Transverse colon (tissue), 4 donors: ENCODE data around the gene SMAD5. TPM values are rescaled to one million over a fixed set of nuclear protein-coding genes. Genes with fewer than 3 reads are reported as not detected.

Experiments
- DNase-seq: peaks from one replicate; pipeline ENCODE4 v3.0.0-alpha.2; 2019
- H3K27ac ChIP-seq, 4 donors: fragments of 200-600 bp; sonication (generic); 2 replicates each; pipeline ENCODE4 v1.5.1; 2016 to 2018; ENCODE audit warnings: inconsistent platforms in 4 of 4
- H3K27me3 ChIP-seq: fragments of 200-600 bp; sonication (generic); 2 replicates; pipeline ENCODE4 v1.5.1; 2017; ENCODE audit warnings: inconsistent platforms
- H3K36me3 ChIP-seq, 4 donors: fragments of 200-600 bp; sonication (generic); 2 replicates each; pipeline ENCODE4 v1.5.1; 2017 to 2019; ENCODE audit warnings: inconsistent platforms in 4 of 4
- H3K4me1 ChIP-seq, 4 donors: fragments of 200-600 bp; sonication (generic); 2 replicates each; pipeline ENCODE4 v1.5.1; 2017 to 2020; ENCODE audit warnings: inconsistent platforms in 4 of 4
- H3K4me3 ChIP-seq, 4 donors: fragments of 200-600 bp; sonication (generic); 1 replicate in 1 of 4; 2 replicates in 3 of 4; pipeline versions ENCODE4 v1.5.1 to v1.6.1; 2017 to 2019; ENCODE audit warnings: inconsistent platforms in 4 of 4
- H3K9me3 ChIP-seq, 2 donors: fragments of 200-600 bp; sonication (generic); 2 replicates each; pipeline ENCODE4 v1.5.1; 2017 to 2019; ENCODE audit warnings: inconsistent platforms in 2 of 2
- CTCF ChIP-seq, 5 experiments: fragments of 200-600 bp in 3 of 5; fragments of 450-650 bp in 2 of 5; sonication (generic) in 3 of 5; IDR thresholded peaks; 1 replicate in 2 of 5; 2 replicates in 3 of 5; pipeline ENCODE4 v1.5.1; 2016 to 2017; ENCODE audit warnings: antibody characterized with exemption in 5 of 5, inconsistent platforms in 3 of 5, mild to moderate bottlenecking in 2 of 5, moderate library complexity in 1 of 5
- EP300 ChIP-seq: sonication (generic); formaldehyde crosslinking; IDR thresholded peaks from one replicate; pipeline ENCODE4 v1.6.1; 2017; ENCODE audit warnings: antibody characterized with exemption, low read depth
- POLR2A ChIP-seq: fragments of 450-650 bp; IDR thresholded peaks from one replicate; pipeline ENCODE4 v1.6.1; 2016; ENCODE audit warnings: antibody characterized with exemption, mild to moderate bottlenecking, moderate library complexity
- POLR2AphosphoS5 ChIP-seq, 3 donors: sonication (generic); formaldehyde crosslinking; IDR thresholded peaks; one replicate each; pipeline ENCODE4 v1.6.1; 2016; ENCODE audit warnings: antibody characterized with exemption in 3 of 3
- WGBS, 2 donors: methylation state at CpG; one replicate each; pipeline ENCODE4 v1.1.5; 2018; ENCODE audit warnings: low coverage in 1 of 2; 5-methylcytosine and 5-hydroxymethylcytosine counted together
- in situ Hi-C, 4 donors: fragments of 200-750 bp; cut with MboI; loops; one replicate each; pipeline versions ENCODE4 v1.15.0 to v1.15.1; 2017; ENCODE audit warnings: low sequenced_read_pairs in 3 of 4, low pct_ligation_motif_present in 1 of 4, low pct_unique_long_range_greater_than_20kb in 1 of 4
- intact Hi-C: fragments of 100-400 bp; cut with DNase I; formaldehyde crosslinking; loops from one replicate; pipeline ENCODE4 v1.15.1; 2023; ENCODE audit warnings: low total_unique reads
- total RNA-seq, 4 donors: library from RNA; depleted of rRNA; stranded (reverse); fragments of >200 nt; gene quantifications; one replicate each; pipeline ENCODE4 v1.1.0, GENCODE V29; 2016

Gene SMAD5
- total RNA-seq, 4 donors from 2014 or later, result 14.2 to 272 (median 32.7) TPM

GRCh38 chr5:136190904-136191303, 58.3 kb downstream of the SMAD5 start:
- H3K36me3 ChIP-seq, result peaks cover 0 to 4% (median 0%) of the 10 kb centered on the region in 4 donors
- WGBS, 2 donors, result 57% methylated on average over 1 of the region's 1 CpG; no CpG with 5 or more reads in 1 of the 2 donors
- H3K9me3 ChIP-seq, result no peaks in the 10 kb centered on the region
- in situ Hi-C loops (no loop called here), intact Hi-C loops (no loop called here)
- H3K4me3 ChIP-seq, result no peak overlapping the region
- H3K27ac ChIP-seq, result peak overlapping the region; percentile 74 to 82 (median 76)
- H3K27me3 ChIP-seq, result peaks cover 32% of the 10 kb centered on the region
- no peak for TF ChIP-seq CTCF (IDR thresholded peaks at IDR 0.05)
- no peak for TF ChIP-seq EP300
- TF ChIP-seq POLR2A, result no peak
- no peak for TF ChIP-seq POLR2AphosphoS5 (IDR thresholded peaks at IDR 0.05)
- peaks cover 13 to 74% (median 45%) of the 10 kb centered on the region in 4 donors for H3K4me1 ChIP-seq
- no peak for DNase-seq

GRCh38 chr5:136191304-136192014, 58.8 kb downstream of the SMAD5 start:
- Histone ChIP-seq H3K9me3 (no peaks in the 10 kb centered on the region), H3K4me1 (peaks cover 13 to 68% (median 41%) of the 10 kb centered on the region in 4 donors), H3K36me3 (peaks cover 0 to 4% (median 0%) of the 10 kb centered on the region in 4 donors), H3K4me3 (peak overlapping the region in 3 of 4 donors; percentile 52 to 74 (median 52)), H3K27me3 (peaks cover 32% of the 10 kb centered on the region), H3K27ac (peak overlapping the region; percentile 74 to 82 (median 76))
- intact Hi-C loops (no loop called here), in situ Hi-C loops (no loop called here)
- WGBS, 2 donors, result 39 to 86% methylated on average over 6 to 42 of the region's 44 CpGs
- TF ChIP-seq CTCF (IDR thresholded peaks at IDR 0.05), result no peak
- TF ChIP-seq POLR2A, result peak; percentile 30
- peak; percentile 37 to 44 (median 43) for TF ChIP-seq POLR2AphosphoS5 (IDR thresholded peaks at IDR 0.05)
- peak; percentile 54 for DNase-seq

GRCh38 chr5:136192015-136192525, 59.4 kb downstream of the SMAD5 start:
- Histone ChIP-seq H3K4me3 (peak overlapping the region; percentile 31 to 74 (median 52)), H3K36me3 (peaks cover 0 to 4% (median 0%) of the 10 kb centered on the region in 4 donors), H3K4me1 (peaks cover 13 to 64% (median 41%) of the 10 kb centered on the region in 4 donors), H3K27ac (peak overlapping the region; percentile 74 to 82 (median 76)), H3K9me3 (no peaks in the 10 kb centered on the region), H3K27me3 (peaks cover 32% of the 10 kb centered on the region)
- in situ Hi-C loops, result no loop called here
- DNase-seq, result no peak
- TF ChIP-seq CTCF (IDR thresholded peaks at IDR 0.05), result no peak
- no peak for TF ChIP-seq EP300
- TF ChIP-seq POLR2AphosphoS5 (IDR thresholded peaks at IDR 0.05), result peak in 1 of 3 donors; percentile 5
- no peak for TF ChIP-seq POLR2A
- WGBS, 2 donors, result 11% methylated on average over 28 of the region's 56 CpGs; no CpG with 5 or more reads in 1 of the 2 donors
- intact Hi-C loops, result no loop called here

GRCh38 chr5:136192526-136193321, 60.1 kb downstream of the SMAD5 start, which contains the start of gene SMIM32:
Gene SMIM32 (minus strand): TSS chr5:136193162. CDS start chr5:136192524, 638 bp downstream.
- DNase-seq, result peak; percentile 66
- Histone ChIP-seq H3K27me3 (peaks cover 32% of the 10 kb centered on the region), H3K4me3 (peak within 1 kb of the TSS; percentile 31 to 74 (median 52)), H3K4me1 (peaks cover 13 to 58% (median 39%) of the 10 kb centered on the region in 4 donors), H3K36me3 (no peaks in the 10 kb centered on the region), H3K9me3 (no peaks in the 10 kb centered on the region), H3K27ac (peak within 1 kb of the TSS; percentile 74 to 82 (median 76))
- 5 to 6% methylated on average over 9 to 46 of the region's 81 CpGs for WGBS, 2 donors
- in situ Hi-C loops (no loop called here), intact Hi-C loops (no loop called here)
- TF ChIP-seq EP300 (no peak), CTCF (IDR thresholded peaks at IDR 0.05) (peak in 1 of 5 experiments; percentile 32), POLR2AphosphoS5 (IDR thresholded peaks at IDR 0.05) (no peak), POLR2A (peak; percentile 20)
